ENCODE results near the gene NAGA.
"Not testable (repeated sequence)": the region's sequence is repeated elsewhere in the genome, so short reads cannot be mapped to it uniquely, and the experiment has no call there.

NAGA gene

DNA sequence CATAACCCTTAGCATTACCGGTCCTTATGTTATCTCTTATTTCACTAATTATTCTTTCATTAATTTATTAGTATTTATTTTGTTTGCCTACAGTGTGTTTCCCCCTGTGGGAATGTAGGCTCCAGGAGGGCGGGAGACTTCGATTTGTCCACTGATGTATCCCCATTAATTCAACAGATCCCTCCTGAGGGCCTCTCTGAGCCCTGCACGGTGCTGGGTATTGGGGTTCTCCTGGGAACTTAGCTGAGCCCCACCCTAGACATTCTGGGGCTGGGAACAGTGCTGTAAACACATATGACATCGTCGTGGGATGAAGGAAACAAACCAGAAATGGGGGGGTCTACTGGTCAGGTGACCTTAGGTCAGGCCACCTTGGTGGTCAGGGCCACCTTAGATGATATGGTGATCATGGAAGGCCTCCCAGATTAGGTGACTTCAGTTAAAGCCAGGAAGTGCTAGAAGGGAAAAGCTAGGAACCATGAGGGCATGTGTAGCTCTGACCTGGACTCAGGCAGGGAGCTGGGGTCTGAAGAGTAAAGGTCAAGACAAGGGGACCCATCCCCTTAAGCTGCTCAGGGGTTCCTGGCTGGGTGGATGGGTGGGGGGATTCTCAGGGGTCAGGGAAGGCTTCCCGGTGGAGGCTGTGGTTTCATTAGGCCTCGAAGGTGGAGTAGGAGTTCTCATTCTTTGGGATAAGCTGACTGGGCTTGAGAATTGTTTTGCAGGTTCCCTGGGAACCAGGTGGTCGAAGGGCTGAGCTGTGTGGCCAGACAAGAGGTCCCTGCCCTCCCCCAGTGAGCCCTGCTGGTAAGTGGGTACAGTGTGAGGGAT, 4.4 kb upstream of the NAGA start:
- DNase-seq, result no peak

DNA sequence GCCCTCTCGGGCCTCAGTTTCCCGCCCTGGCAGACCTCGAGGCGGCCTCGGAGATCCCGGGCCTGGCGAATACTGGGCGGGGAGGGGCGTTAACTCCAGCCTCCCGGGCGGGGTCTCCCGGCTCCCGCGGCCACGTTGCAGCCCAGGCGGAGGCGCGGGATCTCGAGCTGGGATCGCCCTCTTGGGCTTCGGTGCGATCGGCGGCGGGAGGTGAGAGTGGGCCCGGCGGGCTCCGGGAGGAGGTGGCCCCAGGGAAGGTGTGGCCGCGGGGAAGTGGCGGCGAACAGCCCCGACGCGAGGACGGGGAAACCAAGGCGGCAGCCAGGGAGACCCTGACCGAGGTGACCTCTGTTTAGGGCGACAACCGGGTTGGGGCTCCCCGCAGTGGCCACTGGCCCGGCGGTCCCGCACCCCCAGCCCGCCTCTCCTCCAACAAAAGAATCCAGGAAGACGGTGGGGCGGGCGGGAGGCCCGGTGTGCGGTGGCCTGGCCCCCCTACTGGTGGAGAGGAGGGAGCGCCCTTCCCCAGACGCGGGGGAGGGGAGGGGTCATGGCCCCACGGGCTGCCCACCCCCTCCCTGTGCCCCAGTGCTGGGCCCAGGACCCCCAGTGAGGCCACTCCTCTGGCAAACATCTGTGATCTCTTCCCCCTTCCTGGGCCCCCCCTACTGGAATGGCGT, 3.7 kb upstream of the NAGA start, which contains the start of gene PHETA2:
PHETA2 (plus strand) TSS at position 117 of the 680 bp plus-strand sequence. CDS start 3,046 bp downstream, outside the sequence.
- DNase-seq, result peak; percentile 76

DNA sequence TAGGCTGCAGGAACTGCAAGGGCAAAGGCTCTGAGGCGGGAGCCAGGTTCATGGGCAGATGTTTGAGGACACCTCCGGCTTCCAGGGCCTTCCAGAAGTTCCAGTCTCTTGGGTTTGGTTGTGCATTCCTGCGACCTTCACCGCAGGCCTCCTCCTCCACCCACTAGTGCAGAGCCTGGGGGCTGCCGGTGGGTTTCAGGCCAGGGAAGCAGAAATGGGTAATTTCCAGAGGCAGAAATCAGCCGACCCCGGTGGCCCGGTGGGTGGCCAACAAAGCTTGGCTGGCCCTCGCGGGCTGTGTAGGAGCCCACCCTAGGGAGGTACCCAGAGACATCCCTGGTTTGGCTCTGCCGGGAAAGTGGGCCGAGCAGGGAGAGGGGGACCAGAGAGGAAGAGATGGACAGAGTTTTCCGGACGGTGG, 3.0 kb upstream of the NAGA start:
- no peak for DNase-seq

DNA sequence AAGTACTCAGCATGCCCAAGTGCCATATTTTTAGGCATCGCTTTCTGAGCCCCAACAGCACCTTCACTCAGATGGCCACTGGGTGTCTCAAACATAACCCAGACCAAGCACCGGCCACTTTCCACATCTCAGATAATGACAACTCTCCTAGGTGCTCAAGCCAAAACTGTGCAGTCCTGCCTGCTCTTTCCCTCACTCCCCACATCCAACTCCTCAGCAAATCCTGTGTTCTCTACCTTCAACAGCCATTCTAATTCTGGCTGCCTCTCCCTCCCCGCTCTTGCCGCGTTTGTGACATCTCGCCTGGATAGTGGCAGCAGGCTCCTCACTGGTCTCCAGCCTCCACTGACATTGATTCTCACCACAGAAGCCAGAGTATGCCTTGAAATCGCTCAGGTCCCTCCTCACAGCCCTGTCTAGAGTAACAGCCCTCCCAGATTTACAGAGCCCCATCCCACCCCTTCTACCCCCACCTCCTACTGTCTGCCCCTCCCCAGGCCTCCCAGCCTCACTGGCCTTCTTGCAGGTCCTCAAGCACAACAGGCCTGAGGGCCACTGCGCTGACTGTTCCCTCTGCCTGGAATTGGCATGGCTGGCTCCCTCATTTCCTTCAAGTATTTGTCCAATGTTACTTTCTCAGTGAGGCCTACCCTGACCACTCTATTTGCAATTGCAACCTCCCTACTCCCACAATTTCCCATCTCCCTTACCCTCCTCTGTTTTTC, 2.2 kb upstream of the NAGA start:
- no peak for DNase-seq

DNA sequence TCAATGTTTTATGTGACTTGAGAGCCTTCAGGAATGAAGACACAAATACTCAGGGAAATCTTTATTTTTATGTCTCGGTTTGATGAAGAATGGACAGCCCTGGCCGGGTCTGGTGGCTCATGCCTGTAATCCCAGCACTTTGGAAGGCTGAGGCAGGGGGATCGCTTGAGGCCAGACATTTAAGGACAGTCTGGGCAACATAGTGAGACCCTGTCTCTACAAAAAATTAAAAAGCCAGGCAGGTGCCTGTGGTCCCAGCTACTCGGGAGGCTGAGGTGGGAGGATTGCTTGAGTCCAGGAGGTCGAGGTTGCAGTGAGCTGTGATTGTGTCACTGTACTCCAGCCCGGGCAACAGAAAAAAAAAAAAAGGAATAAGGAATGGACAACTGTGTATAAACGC, 896 bp upstream of the NAGA start:
- DNase-seq, result not testable (repeated sequence)

DNA sequence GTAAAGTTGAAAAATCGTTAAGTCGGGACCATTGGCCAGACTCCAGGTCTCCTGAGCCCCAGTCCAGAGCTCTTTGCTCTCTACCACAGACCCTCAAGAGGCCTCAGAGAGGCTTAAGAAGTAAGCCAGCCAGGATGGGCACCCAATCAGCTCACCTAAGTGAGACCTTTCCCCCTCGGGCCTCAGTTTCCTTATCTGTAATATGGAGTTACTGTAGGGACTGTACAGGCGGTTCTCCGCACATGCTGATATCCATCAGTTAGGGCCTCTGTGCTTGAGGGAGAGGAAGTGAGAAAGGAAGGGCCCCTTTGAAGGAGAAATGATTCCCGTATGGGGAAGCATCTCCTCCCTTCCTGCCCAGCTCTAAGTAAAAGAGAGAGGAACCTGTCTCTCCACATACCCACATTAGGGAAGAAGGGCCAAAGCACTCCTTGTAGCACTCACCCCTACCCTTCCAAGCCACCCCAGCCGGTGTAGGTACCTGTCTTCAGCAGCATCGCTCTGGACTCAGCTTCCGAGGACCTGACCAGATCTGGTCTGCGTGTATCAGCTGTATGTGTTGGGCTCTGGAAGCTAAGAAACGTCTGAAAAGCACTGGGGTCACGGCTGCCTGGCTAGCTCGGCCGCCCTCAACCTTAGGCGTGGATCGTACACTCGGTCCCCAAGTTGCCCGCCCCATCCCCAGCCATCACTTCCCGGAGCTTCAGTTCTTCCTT, 653 bp downstream of the NAGA start:
- no peak for DNase-seq

DNA sequence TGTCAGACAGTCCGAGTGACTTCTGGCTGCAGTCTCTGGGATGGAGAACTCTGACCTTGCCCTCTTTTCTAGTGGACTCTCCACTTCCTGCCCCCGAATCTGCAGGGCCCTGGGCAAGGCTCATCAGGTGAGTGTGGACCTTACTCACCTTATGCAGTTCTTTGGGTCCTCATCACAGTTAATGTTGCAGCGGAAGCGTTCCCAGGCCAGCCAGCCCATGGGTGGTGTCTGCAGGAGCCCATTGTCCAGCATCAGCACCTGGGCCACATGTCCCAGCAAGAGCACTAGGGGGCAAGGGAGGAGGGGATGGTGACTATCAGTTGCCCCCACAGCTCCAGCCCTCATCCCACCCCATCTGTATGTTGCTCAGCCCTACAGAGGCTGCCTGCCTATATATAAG, 2.3 kb downstream of the NAGA start:
- DNase-seq, result no peak

DNA sequence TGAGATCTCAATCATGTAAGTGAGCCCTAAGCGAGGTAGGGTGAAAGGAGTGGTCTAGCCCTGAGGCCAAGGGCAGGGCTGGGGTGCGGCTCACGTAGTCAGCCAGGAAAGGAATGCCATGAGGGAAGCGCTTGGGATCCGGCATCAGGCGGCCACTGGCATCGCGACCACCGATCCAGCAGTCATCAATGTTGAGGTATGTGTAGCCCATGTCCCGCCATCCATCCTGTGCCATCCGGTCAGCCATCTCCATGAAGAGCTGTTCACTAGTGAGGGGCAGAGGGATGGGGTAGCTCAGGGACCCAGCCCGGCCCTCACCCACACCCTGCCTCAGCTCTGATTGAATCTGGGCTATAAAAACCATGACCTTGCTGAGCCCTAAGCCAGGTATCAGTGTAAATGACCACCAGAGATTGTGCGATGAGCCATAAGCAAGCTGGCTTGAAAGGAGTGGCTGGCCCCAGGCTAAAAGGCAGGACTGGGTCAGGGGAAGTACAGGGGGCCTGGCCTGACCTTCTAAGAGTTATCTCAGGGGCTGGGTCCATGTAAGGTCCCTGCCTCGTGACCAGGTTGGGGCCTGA, 2.9 kb downstream of the NAGA start:
- no peak for DNase-seq

DNA sequence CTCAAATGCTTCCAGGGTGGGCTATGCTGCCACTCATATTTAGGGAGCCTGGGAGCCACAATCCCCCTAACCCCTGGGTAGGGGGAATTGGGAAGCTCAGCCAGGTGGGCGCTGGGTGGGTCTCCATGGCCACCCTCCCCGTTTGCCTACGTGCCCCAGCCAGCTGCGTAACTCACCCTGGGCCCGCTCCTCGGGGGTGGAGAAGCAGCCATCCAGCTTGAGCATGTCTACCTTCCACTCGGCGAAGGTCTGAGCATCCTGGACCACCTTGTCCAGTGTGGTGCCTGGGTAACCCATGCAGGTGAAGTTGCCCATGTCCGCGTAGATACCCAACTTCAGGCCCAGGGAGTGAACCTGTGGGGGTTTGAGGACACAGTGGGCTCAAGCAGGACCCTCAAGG, 3.7 kb downstream of the NAGA start:
- no peak for DNase-seq

DNA sequence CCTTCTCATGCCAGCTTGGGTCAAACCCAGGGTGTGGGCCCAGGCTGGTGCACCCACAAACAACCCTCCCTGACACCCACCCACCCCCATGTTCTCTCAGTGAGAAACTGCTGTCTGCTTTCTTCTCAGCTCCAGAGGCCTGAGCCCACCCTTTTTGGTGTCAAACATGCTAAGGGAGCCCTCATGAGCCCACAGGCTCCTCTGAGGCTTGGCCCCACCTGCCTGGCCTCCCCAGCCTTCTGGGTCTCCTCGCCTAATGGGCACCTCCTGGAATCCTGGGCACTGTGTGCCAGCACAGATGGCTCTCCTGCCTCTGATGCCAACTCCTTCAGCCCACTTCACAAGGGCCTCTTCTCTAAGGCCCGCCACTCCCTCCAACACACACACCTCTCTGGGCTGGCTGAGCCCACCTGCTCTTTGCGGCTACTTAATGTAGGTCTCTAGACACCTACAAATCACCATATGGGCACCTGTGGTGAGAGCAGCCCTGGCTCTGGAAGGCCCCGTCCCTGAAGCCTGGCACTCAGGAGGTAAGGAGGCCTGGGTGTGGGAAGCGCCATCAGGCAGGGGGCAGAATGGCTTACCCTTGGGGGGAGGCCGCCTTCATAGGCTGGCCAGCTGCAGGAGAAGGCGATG, 4.4 kb downstream of the NAGA start:
- no peak for DNase-seq

DNA sequence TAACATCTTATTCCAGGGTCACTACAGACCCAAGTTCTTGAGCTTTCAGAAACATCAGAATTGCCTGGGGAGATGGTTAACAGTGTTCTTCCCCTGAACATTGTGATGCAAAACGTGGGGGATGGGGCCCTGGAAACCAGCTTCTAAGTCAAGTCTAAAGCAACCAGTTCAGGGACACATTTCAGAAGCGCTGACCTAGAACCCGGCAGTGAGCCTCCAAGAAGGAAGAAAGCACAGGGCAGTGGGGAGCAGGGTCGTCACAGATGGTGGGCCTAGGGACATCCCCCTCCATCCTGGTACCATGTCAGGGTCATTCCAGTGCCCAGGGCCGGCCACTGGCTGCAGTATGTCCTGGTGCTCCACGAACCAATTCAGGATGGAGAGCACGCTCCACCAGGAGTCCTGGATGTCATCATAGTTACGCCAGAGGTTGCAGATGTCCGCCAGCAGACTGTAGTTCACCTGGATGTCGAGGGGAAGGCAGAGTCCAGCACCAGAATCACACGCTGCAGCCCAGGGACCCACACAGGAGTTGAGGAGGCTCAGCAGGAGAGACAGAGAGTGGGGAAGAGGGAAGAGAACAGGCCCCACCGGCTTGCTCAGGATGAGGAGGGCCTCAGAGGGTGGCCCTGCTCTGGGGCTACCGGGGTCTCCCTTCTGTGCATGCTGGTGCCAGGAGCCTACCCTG, 5.0 kb downstream of the NAGA start:
- DNase-seq, result no peak

DNA sequence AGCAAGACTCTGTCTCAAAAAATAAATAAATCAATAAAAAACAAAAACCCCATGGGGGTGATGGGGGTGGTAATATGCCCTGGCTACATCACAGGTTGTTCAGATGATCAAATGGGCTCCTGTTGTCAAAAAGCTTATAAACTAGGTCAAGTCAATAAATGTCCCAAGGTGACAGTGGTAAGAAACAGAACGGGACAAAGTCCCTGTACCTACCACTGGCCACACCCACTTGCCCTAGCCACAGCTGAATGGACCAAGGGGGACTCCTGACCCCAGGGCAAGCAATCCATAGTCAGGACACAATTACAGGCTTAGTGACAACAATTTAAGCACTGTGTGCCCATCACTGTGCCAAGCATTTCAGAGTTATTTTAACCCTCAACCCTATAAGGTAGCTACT, 6.0 kb downstream of the NAGA start:
- DNase-seq, result no peak

DNA sequence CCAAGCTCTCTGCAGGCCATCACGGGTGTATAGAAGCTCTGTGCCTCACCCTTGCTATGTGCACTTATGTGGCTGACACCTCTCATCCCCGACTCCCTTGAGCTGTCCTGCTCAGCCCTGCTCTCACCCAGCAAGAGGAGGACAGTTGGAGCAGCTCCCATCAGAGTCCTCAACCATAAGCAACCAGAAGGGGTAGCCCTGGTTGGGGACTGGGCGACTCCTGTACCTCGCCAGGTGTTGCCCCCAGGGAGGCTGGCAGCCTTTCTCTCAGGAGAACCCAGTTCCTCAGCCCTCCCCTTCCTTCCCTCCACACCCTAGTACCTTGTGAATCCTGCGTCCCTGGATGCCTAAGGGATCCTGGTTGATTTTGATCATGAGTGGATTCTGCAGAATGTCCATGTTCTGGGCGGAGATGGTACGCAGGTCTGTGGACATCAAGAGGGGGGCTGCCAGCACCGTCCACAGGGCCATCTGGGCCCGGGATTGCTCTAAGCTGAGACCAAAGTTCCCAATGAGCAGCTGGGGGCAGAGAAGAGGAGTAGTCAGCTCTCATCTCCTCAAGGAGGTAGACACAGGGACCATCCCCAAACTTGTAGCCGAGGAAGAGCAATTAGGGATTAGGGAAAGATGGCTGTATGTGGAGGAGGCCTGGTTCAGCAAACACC, 8.0 kb downstream of the NAGA start:
- no peak for DNase-seq

DNA sequence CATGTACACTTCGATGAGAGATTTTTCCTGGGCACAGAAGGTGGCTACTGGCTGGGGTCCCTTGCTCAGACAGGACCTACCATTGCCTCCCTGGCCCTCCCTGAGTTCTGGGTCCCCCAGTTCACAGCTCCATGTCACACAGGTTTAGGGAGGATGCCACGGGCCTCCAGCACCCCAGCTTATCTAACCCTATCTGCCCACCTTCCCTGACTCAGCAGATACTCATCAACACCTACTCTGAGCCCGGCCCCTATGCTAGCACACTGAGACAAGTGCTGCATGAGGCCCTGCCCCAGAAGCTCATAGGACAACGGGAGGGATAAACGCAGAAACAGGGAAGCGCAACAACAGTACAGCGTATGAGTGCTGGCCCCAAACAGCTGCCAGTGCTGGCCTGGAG, 9.6 kb downstream of the NAGA start:
- no peak for DNase-seq

DNA sequence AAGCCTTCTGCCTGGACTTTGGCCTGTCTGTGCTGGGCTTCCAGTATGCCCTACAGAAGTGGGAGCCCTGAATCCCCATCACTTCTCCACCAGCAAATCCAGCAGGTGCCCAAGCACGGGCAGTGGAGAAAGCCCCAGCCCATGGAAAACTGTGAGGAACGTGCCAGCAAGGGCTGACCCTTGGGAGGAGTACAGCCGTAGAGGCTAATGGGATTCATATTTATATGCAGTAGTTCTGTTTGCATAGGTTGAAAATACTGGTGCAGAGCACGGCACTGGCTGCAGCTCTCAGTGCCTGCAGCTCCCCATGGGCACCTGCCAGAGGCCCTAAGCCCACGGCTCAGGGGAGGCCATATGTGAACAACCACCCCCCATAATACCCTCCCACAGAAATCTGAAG, 10.1 kb downstream of the NAGA start:
- no peak for DNase-seq

DNA sequence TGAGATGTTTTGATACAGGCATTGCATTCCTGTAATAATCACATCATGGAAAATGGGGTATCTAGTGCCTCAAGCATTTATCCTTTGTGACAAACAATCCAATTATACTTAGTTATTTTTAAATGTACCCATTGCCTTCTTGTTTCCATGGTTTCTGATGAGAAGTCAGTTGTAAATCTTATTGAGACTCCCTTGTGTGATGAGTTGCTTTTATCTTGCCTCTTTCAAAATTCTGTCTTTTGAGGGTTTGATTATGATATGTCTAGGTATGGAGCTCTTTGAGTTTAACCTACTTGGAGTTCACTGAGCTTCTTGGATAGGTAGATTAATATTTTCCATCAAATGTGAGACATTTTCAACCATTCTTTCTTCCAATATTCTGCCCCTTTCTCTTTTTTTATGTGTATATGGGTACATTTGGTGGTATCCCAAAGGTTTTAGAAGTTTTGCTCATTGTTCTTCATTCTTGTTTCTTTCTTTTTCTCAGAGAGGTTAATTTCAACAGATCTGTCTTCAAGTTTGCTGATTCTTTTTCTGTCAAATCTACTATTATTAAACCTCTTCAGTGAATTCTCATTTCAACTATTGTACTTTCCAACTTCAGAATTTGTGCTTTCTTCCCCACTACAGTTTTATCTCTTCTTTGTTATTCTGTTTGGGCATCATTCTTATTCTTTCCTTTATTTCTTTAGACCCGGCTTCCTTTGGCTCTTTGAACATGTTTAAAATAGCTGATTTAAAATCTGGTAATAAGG, 13.7 kb downstream of the NAGA start:
- DNase-seq, result no peak

DNA sequence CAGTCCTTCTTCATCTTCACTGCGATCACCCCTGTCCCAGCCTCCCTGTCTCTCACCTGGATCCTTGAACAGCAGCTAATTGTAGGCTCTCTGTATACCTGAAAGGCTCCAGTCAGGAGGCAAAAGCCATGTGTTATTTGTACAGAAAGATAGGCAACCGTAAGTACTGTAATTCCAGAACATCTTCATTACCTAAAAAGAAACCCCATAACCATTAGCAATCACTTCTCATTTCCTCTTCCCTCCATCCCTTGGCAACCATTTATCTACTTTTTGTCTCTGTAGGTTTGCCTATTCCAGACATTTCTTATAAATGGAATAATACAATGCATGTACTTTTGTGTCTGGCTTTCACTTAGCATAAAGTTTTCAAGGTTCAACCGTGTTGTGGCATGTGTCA, 17.8 kb downstream of the NAGA start:
- DNase-seq, result no peak

DNA sequence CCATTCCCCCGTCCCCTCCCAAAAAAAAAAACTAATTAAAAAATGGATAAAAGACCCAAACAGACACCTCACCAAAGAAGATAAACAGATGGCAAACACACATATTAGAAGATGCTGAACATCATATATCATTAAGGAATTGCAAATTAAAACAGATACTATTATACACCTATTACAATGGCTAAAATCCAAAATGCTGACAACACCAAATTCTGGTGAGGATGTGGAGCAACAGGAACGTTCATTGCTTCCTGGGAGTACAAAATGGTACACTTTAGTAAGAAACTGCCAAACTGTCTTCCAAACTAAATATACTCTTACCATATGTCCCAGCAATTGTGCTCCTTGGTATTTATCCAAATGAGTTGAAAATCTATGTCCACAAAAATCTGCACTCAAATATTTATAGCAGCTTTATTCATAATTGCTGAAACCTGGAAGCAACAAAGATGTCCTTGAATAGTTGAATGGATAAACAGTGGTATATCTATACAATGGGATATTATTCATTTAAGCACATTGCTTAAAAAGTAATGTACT, 19.9 kb downstream of the NAGA start:
- no peak for DNase-seq

DNA sequence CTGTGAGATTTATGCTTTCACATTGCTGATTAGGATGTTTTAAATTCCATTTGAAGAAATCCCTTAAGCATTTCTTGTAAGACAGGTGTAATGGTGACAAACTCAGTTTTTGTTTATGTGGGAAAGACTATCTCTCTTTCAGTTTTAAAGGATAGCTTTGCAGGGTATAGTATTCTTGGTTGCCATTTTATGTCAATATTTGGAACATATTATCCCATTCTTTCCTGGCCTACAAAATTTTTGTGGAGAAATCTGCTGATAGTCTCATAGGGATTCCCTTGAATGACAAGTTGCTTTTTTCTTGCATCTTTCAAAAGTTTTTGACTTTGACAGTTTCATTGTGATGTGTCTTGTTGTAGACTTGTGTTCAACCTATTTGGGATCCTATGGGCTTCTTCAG, 28.8 kb downstream of the NAGA start:
- DNase-seq, result no peak

DNA sequence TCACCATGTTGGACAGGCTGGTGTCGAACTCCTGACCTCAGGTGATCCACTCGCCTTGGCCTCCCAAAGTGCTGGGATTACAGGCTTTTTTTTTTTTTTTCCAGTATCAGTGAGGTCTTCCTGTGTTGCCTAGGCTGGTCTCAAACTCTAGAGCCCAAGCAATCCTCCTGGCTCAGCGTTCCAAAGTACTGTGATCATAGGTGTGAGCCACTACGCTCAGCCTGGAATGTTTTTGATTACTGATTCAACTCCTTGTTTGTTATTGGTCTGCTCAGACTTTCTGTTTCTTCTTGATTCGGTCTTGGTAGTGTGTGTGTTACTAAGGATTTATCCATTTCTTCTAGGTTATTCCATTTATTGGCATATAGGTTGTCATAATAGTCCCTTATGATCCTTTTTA, 31.3 kb downstream of the NAGA start:
- DNase-seq, result no peak

Data from retina (tissue), 1 donor.